ENCODE data around the gene SNORC. TPM values are rescaled to one million over a fixed set of nuclear protein-coding genes. Genes with fewer than 3 reads are reported as not detected.

The SNORC gene
- total RNA-seq, 1 donor from 2014 or later = 1.9 TPM

GRCh38 chr2:232871835-232872736 is 2.0 kb downstream of the SNORC start:
- no peak overlapping the region for H3K4me3 Mint-ChIP-seq (ENCODE audit: low read depth)
- H3K9me3 Mint-ChIP-seq = no peaks in the 10 kb centered on the region
- intact Hi-C loops (cut with micrococcal nuclease) = no loop called here
- H3K4me1 Mint-ChIP-seq (ENCODE audit: low read depth) = peaks cover 2% of the 10 kb centered on the region
- no peak for DNase-seq (ENCODE audit: low spot score)
- H3K36me3 Mint-ChIP-seq (ENCODE audit: low read depth) = no peaks in the 10 kb centered on the region
- H3K27ac Mint-ChIP-seq = no peak overlapping the region
- peaks cover 7% of the 10 kb centered on the region for H3K27me3 Mint-ChIP-seq (ENCODE audit: low read depth)

- Mint-ChIP-seq H3K4me3 (ENCODE audit: low read depth) (no peak overlapping the region), H3K36me3 (ENCODE audit: low read depth) (no peaks in the 10 kb centered on the region), H3K9me3 (no peaks in the 10 kb centered on the region), H3K4me1 (ENCODE audit: low read depth) (peaks cover 2% of the 10 kb centered on the region), H3K27me3 (ENCODE audit: low read depth) (peaks cover 7% of the 10 kb centered on the region), H3K27ac (no peak overlapping the region)
- no peak for DNase-seq (ENCODE audit: low spot score)
- intact Hi-C loops (cut with micrococcal nuclease) = no loop called here
Observed at GRCh38 chr2:232872826-232873225, 2.8 kb downstream of the SNORC start.

GRCh38 chr2:232873292-232873908 is 3.3 kb downstream of the SNORC start:
- Mint-ChIP-seq H3K27me3 (ENCODE audit: low read depth) (peaks cover 7% of the 10 kb centered on the region), H3K9me3 (no peaks in the 10 kb centered on the region), H3K4me1 (ENCODE audit: low read depth) (peaks cover 2% of the 10 kb centered on the region), H3K36me3 (ENCODE audit: low read depth) (no peaks in the 10 kb centered on the region), H3K27ac (no peak overlapping the region), H3K4me3 (ENCODE audit: low read depth) (no peak overlapping the region)
- no peak for DNase-seq (ENCODE audit: low spot score)
- intact Hi-C loops (cut with micrococcal nuclease) = no loop called here

GRCh38 chr2:232873909-232874641 is 4.0 kb downstream of the SNORC start:
- Mint-ChIP-seq H3K27me3 (ENCODE audit: low read depth) (peaks cover 7% of the 10 kb centered on the region), H3K4me1 (ENCODE audit: low read depth) (peaks cover 2% of the 10 kb centered on the region), H3K4me3 (ENCODE audit: low read depth) (no peak overlapping the region), H3K27ac (no peak overlapping the region), H3K36me3 (ENCODE audit: low read depth) (no peaks in the 10 kb centered on the region), H3K9me3 (no peaks in the 10 kb centered on the region)
- intact Hi-C loops (cut with micrococcal nuclease) = no loop called here
- no peak for DNase-seq (ENCODE audit: low spot score)

- Mint-ChIP-seq H3K36me3 (ENCODE audit: low read depth) (no peaks in the 10 kb centered on the region), H3K27ac (no peak overlapping the region), H3K9me3 (no peaks in the 10 kb centered on the region), H3K4me1 (ENCODE audit: low read depth) (peaks cover 2% of the 10 kb centered on the region), H3K4me3 (ENCODE audit: low read depth) (peak overlapping the region; percentile 72), H3K27me3 (ENCODE audit: low read depth) (peaks cover 7% of the 10 kb centered on the region)
- intact Hi-C loops (cut with micrococcal nuclease) = no loop called here
- no peak for DNase-seq (ENCODE audit: low spot score)
Observed at GRCh38 chr2:232874677-232875223, 4.7 kb downstream of the SNORC start.

- Mint-ChIP-seq H3K9me3 (no peaks in the 10 kb centered on the region), H3K27ac (no peak overlapping the region), H3K36me3 (ENCODE audit: low read depth) (no peaks in the 10 kb centered on the region), H3K4me1 (ENCODE audit: low read depth) (peaks cover 2% of the 10 kb centered on the region), H3K27me3 (ENCODE audit: low read depth) (peaks cover 7% of the 10 kb centered on the region), H3K4me3 (ENCODE audit: low read depth) (peak overlapping the region; percentile 72)
- no peak for DNase-seq (ENCODE audit: low spot score)
- intact Hi-C loops (cut with micrococcal nuclease) = no loop called here
Observed at GRCh38 chr2:232875256-232876121, 5.4 kb downstream of the SNORC start.

GRCh38 chr2:232876161-232876977 is 6.3 kb downstream of the SNORC start:
- H3K27me3 Mint-ChIP-seq (ENCODE audit: low read depth) = peaks cover 7% of the 10 kb centered on the region
- no peaks in the 10 kb centered on the region for H3K9me3 Mint-ChIP-seq
- no peak overlapping the region for H3K27ac Mint-ChIP-seq
- H3K4me3 Mint-ChIP-seq (ENCODE audit: low read depth) = peak overlapping the region; percentile 58
- intact Hi-C loops (cut with micrococcal nuclease) = no loop called here
- H3K4me1 Mint-ChIP-seq (ENCODE audit: low read depth) = peaks cover 2% of the 10 kb centered on the region
- peak; percentile 37 for DNase-seq (ENCODE audit: low spot score)
- no peaks in the 10 kb centered on the region for H3K36me3 Mint-ChIP-seq (ENCODE audit: low read depth)

- Mint-ChIP-seq H3K9me3 (no peaks in the 10 kb centered on the region), H3K4me3 (ENCODE audit: low read depth) (peak overlapping the region; percentile 67), H3K36me3 (ENCODE audit: low read depth) (no peaks in the 10 kb centered on the region), H3K27me3 (ENCODE audit: low read depth) (peaks cover 7% of the 10 kb centered on the region), H3K4me1 (ENCODE audit: low read depth) (peaks cover 2% of the 10 kb centered on the region), H3K27ac (no peak overlapping the region)
- DNase-seq (ENCODE audit: low spot score) = no peak
- intact Hi-C loops (cut with micrococcal nuclease) = no loop called here
Observed at GRCh38 chr2:232876978-232877441, 6.9 kb downstream of the SNORC start.

GRCh38 chr2:232877940-232878511 is 8.0 kb downstream of the SNORC start:
- intact Hi-C loops (cut with micrococcal nuclease) = no loop called here
- H3K27ac Mint-ChIP-seq = no peak overlapping the region

GRCh38 chr2:232878855-232879617 is 9.0 kb downstream of the SNORC start:
- Mint-ChIP-seq H3K9me3 (no peaks in the 10 kb centered on the region), H3K27ac (no peak overlapping the region), H3K27me3 (ENCODE audit: low read depth) (peaks cover 7% of the 10 kb centered on the region), H3K4me3 (ENCODE audit: low read depth) (no peak overlapping the region), H3K4me1 (ENCODE audit: low read depth) (peaks cover 2% of the 10 kb centered on the region), H3K36me3 (ENCODE audit: low read depth) (no peaks in the 10 kb centered on the region)
- no peak for DNase-seq (ENCODE audit: low spot score)
- intact Hi-C loops (cut with micrococcal nuclease) = no loop called here

More at GRCh38 chr2:232877940-232878511, 8.0 kb downstream of the SNORC start:
- Mint-ChIP-seq H3K4me3 (ENCODE audit: low read depth) (peak overlapping the region; percentile 67), H3K4me1 (ENCODE audit: low read depth) (peaks cover 2% of the 10 kb centered on the region), H3K9me3 (no peaks in the 10 kb centered on the region), H3K36me3 (ENCODE audit: low read depth) (no peaks in the 10 kb centered on the region), H3K27me3 (ENCODE audit: low read depth) (peaks cover 7% of the 10 kb centered on the region)
- no peak for DNase-seq (ENCODE audit: low spot score)
